Measurements from ENCODE around the gene PLEKHM3. TPM values are rescaled to one million over a fixed set of nuclear protein-coding genes. Genes with fewer than 3 reads are reported as not detected.

The PLEKHM3 gene
- total and polyA plus RNA-seq, 2 of the 13 experiments (the other 11 are each of a cell fraction or from before 2014, with no cell fraction given), result 4.5 to 4.7 TPM

GRCh38 chr2:207849443-207849842, 175.9 kb downstream of the PLEKHM3 start:
- H3K4me2 ChIP-seq (ENCODE audit: low read depth, low read length), result peak overlapping the region; percentile 76; the same call in 1 of the 2 replicates
- no peak overlapping the region for H3K9ac ChIP-seq (ENCODE audit: insufficient read depth, low read depth, low read length)
- H3K4me3 ChIP-seq (replicated peaks in 1 of 3; ENCODE audit: insufficient read depth in 1 of 3, low read depth in 2 of 3, low read length in 3 of 3), result no peak overlapping the region
- H3K4me1 ChIP-seq (ENCODE audit: insufficient read depth, low read length), result peaks cover 66% of the 10 kb centered on the region
- BruUV-seq (replicated peaks), result no TSS peak
- no peaks in the 10 kb centered on the region for H3K9me3 ChIP-seq (ENCODE audit: low read length)
- DNase-seq (ENCODE audit: low spot score) (peak; percentile 29), ATAC-seq (no peak), FAIRE-seq (no peak)
- in situ Hi-C loops (cut with HindIII; ENCODE audit: extremely low pct_ligation_motif_present, low pct_unique_long_range_greater_than_20kb), result no loop called here
- CTCF ChIA-PET (ENCODE audit: low intra/inter-chr PET ratio, low total read pairs), result no interaction called here
- POLR2A ChIA-PET, result interaction anchor here (1.0 to 8.0 kb wide), 10 partner anchors 17 to 101 kb away, joined by 3 to 303 read pairs (median 104); partner anchors contain the start of gene FZD5
- H4K20me1 ChIP-seq (ENCODE audit: insufficient read depth, low read length), result no peaks in the 10 kb centered on the region
- no peaks in the 10 kb centered on the region for H3K79me2 ChIP-seq (ENCODE audit: insufficient read depth, low read length)
- 0 out of 2 replicates have a peak, but pooled peaks have one; percentile 16 for TF ChIP-seq PAXIP1 (CRISPR knock-in tag; conservative IDR thresholded peaks at IDR 0.05)
- TF ChIP-seq ZNF501 (CRISPR knock-in tag; IDR thresholded peaks at IDR 0.05), result 0 out of 2 replicates have a peak, but pooled peaks have one; percentile 11
- TF ChIP-seq ZNF598 (CRISPR knock-in tag; IDR thresholded peaks at IDR 0.05; ENCODE audit: borderline replicate concordance), result 0 out of 2 replicates have a peak, but pooled peaks have one; percentile 30
- TF ChIP-seq FIP1L1 (IDR thresholded peaks at IDR 0.05; ENCODE audit: borderline replicate concordance, insufficient read depth, low read depth, low read length), result no peak
- 0 out of 2 replicates have a peak, but pooled peaks have one; percentile 26 for TF ChIP-seq ZNF343 (CRISPR knock-in tag; IDR thresholded peaks at IDR 0.05)
- no peak for TF ChIP-seq ATF7-NPFF (CRISPR knock-in tag; IDR thresholded peaks at IDR 0.05; ENCODE audit: low read depth)
- intact Hi-C loops (cut with micrococcal nuclease; ENCODE audit: unreplicated experiment), result loop anchor here (1.0 to 10.0 kb wide), 3 partner anchors 37 to 325 kb away; partner anchors contain the start of gene CREB1
- peak overlapping the region; percentile 97 for H3K27ac ChIP-seq (ENCODE audit: extremely low read length, insufficient read depth, low read length)
- no peaks in the 10 kb centered on the region for H3K27me3 ChIP-seq (ENCODE audit: control insufficient read depth in 1 of 2, insufficient read depth in 2 of 2, low read length in 2 of 2)
- no peaks in the 10 kb centered on the region for H3K36me3 ChIP-seq (replicated peaks in 1 of 2; ENCODE audit: control insufficient read depth in 1 of 2, insufficient read depth in 2 of 2, low read length in 2 of 2)
- WGBS (ENCODE audit: low lambda C conversion rate), result 100% methylated on average over 1 of the region's 1 CpG
- no peak overlapping the region for H2AFZ ChIP-seq (ENCODE audit: low read length)

Data from HepG2 (cell line).